Nephron progenitor cell (in vitro differentiated cells): ENCODE data around the gene ECHS1.

Experiments used
- DNase-seq: peaks from one replicate; pipeline ENCODE4 v3.0.0; 2021
- H3K27ac Mint-ChIP-seq: 2 replicates; pipeline ENCODE4 v1.8.0; 2021; ENCODE audit warnings: mild to moderate bottlenecking, moderate library complexity, mixed read lengths
- H3K27me3 Mint-ChIP-seq: 2 replicates; pipeline ENCODE4 v1.8.0; 2021; ENCODE audit warnings: mild to moderate bottlenecking, low read depth, mixed read lengths; ENCODE audit not compliant: poor library complexity
- H3K36me3 Mint-ChIP-seq: 2 replicates; pipeline ENCODE4 v1.8.0; 2021; ENCODE audit warnings: low read depth, mixed read lengths
- H3K4me1 Mint-ChIP-seq: 2 replicates; pipeline ENCODE4 v1.8.0; 2021; ENCODE audit warnings: mixed read lengths
- H3K4me3 Mint-ChIP-seq: 2 replicates; pipeline ENCODE4 v1.8.0; 2021; ENCODE audit warnings: mild to moderate bottlenecking, moderate library complexity, mixed read lengths
- H3K9me3 Mint-ChIP-seq: 2 replicates; pipeline ENCODE4 v1.8.0; 2021; ENCODE audit warnings: mild to moderate bottlenecking, moderate library complexity, mixed read lengths
- CTCF ChIP-seq: fragments of 200-600 bp; sonication (generic); IDR thresholded peaks from 2 replicates; pipeline ENCODE4 v1.5.0; 2021; ENCODE audit warnings: antibody characterized with exemption

ECHS1 gene

GRCh38 chr10:133358162-133358924, 14.8 kb downstream of the ECHS1 start:
- Mint-ChIP-seq H3K27ac (no peak overlapping the region), H3K9me3 (no peaks in the 10 kb centered on the region), H3K4me3 (no peak overlapping the region), H3K36me3 (peaks cover 19% of the 10 kb centered on the region), H3K27me3 (no peaks in the 10 kb centered on the region), H3K4me1 (peaks cover 11% of the 10 kb centered on the region)
- no peak for TF ChIP-seq CTCF
- DNase-seq, result no peak

- Mint-ChIP-seq H3K36me3 (peaks cover 13% of the 10 kb centered on the region), H3K4me1 (peaks cover 11% of the 10 kb centered on the region), H3K27me3 (no peaks in the 10 kb centered on the region), H3K9me3 (no peaks in the 10 kb centered on the region), H3K27ac (no peak within 1 kb of the TSS), H3K4me3 (peak within 1 kb of the TSS; percentile 74)
- DNase-seq, result peak; percentile 77
- no peak for TF ChIP-seq CTCF
These were observed 15.6 kb downstream of the ECHS1 start, which contains the start of gene FUOM for GRCh38 chr10:133357285-133358161. TSS of gene FUOM (minus strand) at chr10:133358019. CDS start at chr10:133358007, 12 bp downstream.

GRCh38 chr10:133356549-133357284, 16.4 kb downstream of the ECHS1 start:
- no peaks in the 10 kb centered on the region for H3K9me3 Mint-ChIP-seq
- H3K4me3 Mint-ChIP-seq, result peak overlapping the region; percentile 74
- H3K27me3 Mint-ChIP-seq, result no peaks in the 10 kb centered on the region
- TF ChIP-seq CTCF, result no peak
- DNase-seq, result no peak
- H3K36me3 Mint-ChIP-seq, result peaks cover 5% of the 10 kb centered on the region
- H3K27ac Mint-ChIP-seq, result no peak overlapping the region
- H3K4me1 Mint-ChIP-seq, result peaks cover 4% of the 10 kb centered on the region

- no peak for DNase-seq
- no peak overlapping the region for H3K27ac Mint-ChIP-seq
- no peaks in the 10 kb centered on the region for H3K36me3 Mint-ChIP-seq
- TF ChIP-seq CTCF, result no peak
- no peaks in the 10 kb centered on the region for H3K4me1 Mint-ChIP-seq
- peak overlapping the region; percentile 64 for H3K4me3 Mint-ChIP-seq
- H3K9me3 Mint-ChIP-seq, result no peaks in the 10 kb centered on the region
- H3K27me3 Mint-ChIP-seq, result no peaks in the 10 kb centered on the region
These were observed 17.2 kb downstream of the ECHS1 start for GRCh38 chr10:133355991-133356390.

GRCh38 chr10:133355266-133355665, 17.9 kb downstream of the ECHS1 start:
- H3K9me3 Mint-ChIP-seq, result no peaks in the 10 kb centered on the region
- no peak for DNase-seq
- H3K27me3 Mint-ChIP-seq, result no peaks in the 10 kb centered on the region
- H3K4me3 Mint-ChIP-seq, result no peak overlapping the region
- no peak for TF ChIP-seq CTCF
- no peaks in the 10 kb centered on the region for H3K4me1 Mint-ChIP-seq
- H3K36me3 Mint-ChIP-seq, result no peaks in the 10 kb centered on the region
- H3K27ac Mint-ChIP-seq, result no peak overlapping the region
